ENCODE measurements around the gene CTNNA2. TPM values are rescaled to one million over a fixed set of nuclear protein-coding genes. Genes with fewer than 3 reads are reported as not detected.

The CTNNA2 gene
- total RNA-seq, 1 experiment from 2014 or later: 0.54 TPM

GRCh38 chr2:79723830-79724229 is 211.0 kb downstream of the CTNNA2 start:
- intact Hi-C loops (cut with micrococcal nuclease; ENCODE audit: unreplicated experiment) (no loop called here), in situ Hi-C loops (cut with HindIII; ENCODE audit: low pct_unique_long_range_greater_than_20kb, low sequenced_read_pairs) (no loop called here)
- Histone ChIP-seq H3K4me1 (ENCODE audit: control insufficient read depth, insufficient read depth, low read length) (no peaks in the 10 kb centered on the region), H3K27me3 (ENCODE audit: control insufficient read depth, insufficient read depth, low read length) (no peaks in the 10 kb centered on the region), H3K27ac (ENCODE audit: low read length) (no peak overlapping the region), H3K36me3 (ENCODE audit: control insufficient read depth, insufficient read depth, low read length) (no peaks in the 10 kb centered on the region), H3K9me3 (ENCODE audit: control insufficient read depth, insufficient read depth, low read depth, low read length) (no peaks in the 10 kb centered on the region), H3K4me3 (ENCODE audit: low read depth in 2 of 2, low read length in 2 of 2) (no peak overlapping the region)
- DNase-seq (ENCODE audit: low read depth, low spot score) (peak; percentile 20), ATAC-seq (no peak)
- no peak for TF ChIP-seq POLR2AphosphoS5 (IDR thresholded peaks at IDR 0.05; ENCODE audit: low read depth, low read length)
- TF ChIP-seq SIN3A (IDR thresholded peaks at IDR 0.05; ENCODE audit: borderline replicate concordance, insufficient read depth, low read depth, low read length): no peak
- no peak for TF ChIP-seq CTCF (IDR thresholded peaks at IDR 0.05)
- TF ChIP-seq, protein P1, sequence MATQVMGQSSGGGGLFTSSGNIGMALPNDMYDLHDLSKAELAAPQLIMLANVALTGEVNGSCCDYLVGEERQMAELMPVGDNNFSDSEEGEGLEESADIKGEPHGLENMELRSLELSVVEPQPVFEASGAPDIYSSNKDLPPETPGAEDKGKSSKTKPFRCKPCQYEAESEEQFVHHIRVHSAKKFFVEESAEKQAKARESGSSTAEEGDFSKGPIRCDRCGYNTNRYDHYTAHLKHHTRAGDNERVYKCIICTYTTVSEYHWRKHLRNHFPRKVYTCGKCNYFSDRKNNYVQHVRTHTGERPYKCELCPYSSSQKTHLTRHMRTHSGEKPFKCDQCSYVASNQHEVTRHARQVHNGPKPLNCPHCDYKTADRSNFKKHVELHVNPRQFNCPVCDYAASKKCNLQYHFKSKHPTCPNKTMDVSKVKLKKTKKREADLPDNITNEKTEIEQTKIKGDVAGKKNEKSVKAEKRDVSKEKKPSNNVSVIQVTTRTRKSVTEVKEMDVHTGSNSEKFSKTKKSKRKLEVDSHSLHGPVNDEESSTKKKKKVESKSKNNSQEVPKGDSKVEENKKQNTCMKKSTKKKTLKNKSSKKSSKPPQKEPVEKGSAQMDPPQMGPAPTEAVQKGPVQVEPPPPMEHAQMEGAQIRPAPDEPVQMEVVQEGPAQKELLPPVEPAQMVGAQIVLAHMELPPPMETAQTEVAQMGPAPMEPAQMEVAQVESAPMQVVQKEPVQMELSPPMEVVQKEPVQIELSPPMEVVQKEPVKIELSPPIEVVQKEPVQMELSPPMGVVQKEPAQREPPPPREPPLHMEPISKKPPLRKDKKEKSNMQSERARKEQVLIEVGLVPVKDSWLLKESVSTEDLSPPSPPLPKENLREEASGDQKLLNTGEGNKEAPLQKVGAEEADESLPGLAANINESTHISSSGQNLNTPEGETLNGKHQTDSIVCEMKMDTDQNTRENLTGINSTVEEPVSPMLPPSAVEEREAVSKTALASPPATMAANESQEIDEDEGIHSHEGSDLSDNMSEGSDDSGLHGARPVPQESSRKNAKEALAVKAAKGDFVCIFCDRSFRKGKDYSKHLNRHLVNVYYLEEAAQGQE (IDR thresholded peaks at IDR 0.05; ENCODE audit: insufficient read depth in 1 of 2, low read depth in 2 of 2, low read length in 1 of 2): no peak
- TF ChIP-seq TCF7L2 (IDR thresholded peaks at IDR 0.05; ENCODE audit: low read depth, low read length): no peak
- BruUV-seq (replicated peaks): no TSS peak
- ChIA-PET POLR2A (no interaction called here), CTCF (no interaction called here)

- H3K4me3 ChIP-seq (ENCODE audit: low read depth in 2 of 2, low read length in 2 of 2): no peak overlapping the region
- H3K27me3 ChIP-seq (ENCODE audit: control insufficient read depth, insufficient read depth, low read length): no peaks in the 10 kb centered on the region
- no peaks in the 10 kb centered on the region for H3K4me1 ChIP-seq (ENCODE audit: control insufficient read depth, insufficient read depth, low read length)
- no peak for ATAC-seq
- in situ Hi-C loops (cut with HindIII; ENCODE audit: low pct_unique_long_range_greater_than_20kb, low sequenced_read_pairs): no loop called here
- BruUV-seq (replicated peaks): no TSS peak
- ChIA-PET CTCF (no interaction called here), POLR2A (no interaction called here)
- DNase-seq (ENCODE audit: low read depth, low spot score): no peak
- H3K36me3 ChIP-seq (ENCODE audit: control insufficient read depth, insufficient read depth, low read length): no peaks in the 10 kb centered on the region; the same call in 1 of the 2 replicates
- no peak overlapping the region for H3K27ac ChIP-seq (ENCODE audit: low read length)
- no peak for TF ChIP-seq POLR2AphosphoS5 (IDR thresholded peaks at IDR 0.05; ENCODE audit: low read depth, low read length)
- no peak for TF ChIP-seq TCF7L2 (IDR thresholded peaks at IDR 0.05; ENCODE audit: low read depth, low read length)
- H3K9me3 ChIP-seq (ENCODE audit: control insufficient read depth, insufficient read depth, low read depth, low read length): no peaks in the 10 kb centered on the region
- intact Hi-C loops (cut with micrococcal nuclease; ENCODE audit: unreplicated experiment): no loop called here
These were observed 216.7 kb downstream of the CTNNA2 start for GRCh38 chr2:79729532-79729931.

DNA sequence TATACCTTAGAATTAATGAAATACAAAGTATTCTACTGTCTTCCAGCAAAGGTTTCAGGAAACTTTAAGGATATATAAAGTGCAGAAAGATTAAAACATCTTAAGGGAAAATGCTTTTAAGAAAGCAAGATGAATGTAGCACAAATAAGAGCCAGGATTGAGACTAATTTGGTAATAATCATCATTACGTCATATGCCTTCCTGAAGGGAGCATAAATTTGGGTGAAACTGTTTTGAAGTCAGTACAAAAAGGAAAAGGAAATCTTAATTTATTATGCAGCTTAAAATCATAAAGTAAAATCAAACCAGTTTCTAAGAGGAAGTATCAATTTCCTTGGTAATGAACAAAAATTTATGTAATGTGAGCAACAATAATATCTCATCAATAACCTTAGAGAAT is 221.7 kb downstream of the CTNNA2 start:
- no peak overlapping the region for H3K4me3 ChIP-seq (ENCODE audit: low read depth in 2 of 2, low read length in 2 of 2)
- no peak overlapping the region for H3K27ac ChIP-seq (ENCODE audit: low read length)
- no peaks in the 10 kb centered on the region for H3K27me3 ChIP-seq (ENCODE audit: control insufficient read depth, insufficient read depth, low read length)
- H3K4me1 ChIP-seq (ENCODE audit: control insufficient read depth, insufficient read depth, low read length): no peaks in the 10 kb centered on the region
- intact Hi-C loops (cut with micrococcal nuclease; ENCODE audit: unreplicated experiment): no loop called here
- TF ChIP-seq, protein P1 (IDR thresholded peaks at IDR 0.05; ENCODE audit: insufficient read depth in 1 of 2, low read depth in 2 of 2, low read length in 1 of 2): no peak
- TF ChIP-seq TCF7L2 (IDR thresholded peaks at IDR 0.05; ENCODE audit: low read depth, low read length) (no peak), POLR2AphosphoS5 (IDR thresholded peaks at IDR 0.05; ENCODE audit: low read depth, low read length) (no peak), SIN3A (IDR thresholded peaks at IDR 0.05; ENCODE audit: borderline replicate concordance, insufficient read depth, low read depth, low read length) (no peak), CTCF (IDR thresholded peaks at IDR 0.05) (no peak)
- H3K9me3 ChIP-seq (ENCODE audit: control insufficient read depth, insufficient read depth, low read depth, low read length): no peaks in the 10 kb centered on the region
- no TSS peak for BruUV-seq (replicated peaks)
- in situ Hi-C loops (cut with HindIII; ENCODE audit: low pct_unique_long_range_greater_than_20kb, low sequenced_read_pairs): no loop called here
- ATAC-seq: no peak
- H3K36me3 ChIP-seq (ENCODE audit: control insufficient read depth, insufficient read depth, low read length): no peaks in the 10 kb centered on the region; the same call in 1 of the 2 replicates
- CTCF ChIA-PET: no interaction called here
- no peak for DNase-seq (ENCODE audit: low read depth, low spot score)
- POLR2A ChIA-PET: no interaction called here

Data from Panc1 (cell line).